ENCODE data around the gene MMP17.
"Not testable (repeated sequence)": the region's sequence is repeated elsewhere in the genome, so short reads cannot be mapped to it uniquely, and the experiment has no call there.

DNA sequence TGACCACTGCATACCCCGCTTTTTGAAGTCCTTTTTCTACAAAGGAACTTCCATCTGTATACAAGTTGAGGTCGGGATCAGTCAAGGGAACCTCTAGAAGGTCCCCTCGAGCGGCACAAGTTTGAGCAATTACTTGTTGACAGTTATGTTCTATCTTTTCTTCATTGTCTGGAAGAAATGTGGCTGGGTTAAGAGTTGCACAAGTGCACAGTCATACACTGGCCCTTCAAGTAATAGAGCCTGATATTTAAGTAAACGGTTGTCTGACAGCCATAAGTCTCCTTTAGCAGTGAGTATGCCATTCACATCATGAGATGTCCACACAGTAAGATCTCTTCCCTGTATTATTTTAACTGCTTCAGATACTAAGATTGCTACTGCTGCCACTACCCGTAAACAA lies 46.8 kb downstream of the MMP17 start:
- TF ChIP-seq, protein P1, sequence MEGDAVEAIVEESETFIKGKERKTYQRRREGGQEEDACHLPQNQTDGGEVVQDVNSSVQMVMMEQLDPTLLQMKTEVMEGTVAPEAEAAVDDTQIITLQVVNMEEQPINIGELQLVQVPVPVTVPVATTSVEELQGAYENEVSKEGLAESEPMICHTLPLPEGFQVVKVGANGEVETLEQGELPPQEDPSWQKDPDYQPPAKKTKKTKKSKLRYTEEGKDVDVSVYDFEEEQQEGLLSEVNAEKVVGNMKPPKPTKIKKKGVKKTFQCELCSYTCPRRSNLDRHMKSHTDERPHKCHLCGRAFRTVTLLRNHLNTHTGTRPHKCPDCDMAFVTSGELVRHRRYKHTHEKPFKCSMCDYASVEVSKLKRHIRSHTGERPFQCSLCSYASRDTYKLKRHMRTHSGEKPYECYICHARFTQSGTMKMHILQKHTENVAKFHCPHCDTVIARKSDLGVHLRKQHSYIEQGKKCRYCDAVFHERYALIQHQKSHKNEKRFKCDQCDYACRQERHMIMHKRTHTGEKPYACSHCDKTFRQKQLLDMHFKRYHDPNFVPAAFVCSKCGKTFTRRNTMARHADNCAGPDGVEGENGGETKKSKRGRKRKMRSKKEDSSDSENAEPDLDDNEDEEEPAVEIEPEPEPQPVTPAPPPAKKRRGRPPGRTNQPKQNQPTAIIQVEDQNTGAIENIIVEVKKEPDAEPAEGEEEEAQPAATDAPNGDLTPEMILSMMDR (IDR thresholded peaks at IDR 0.05; ENCODE audit: low read length), result not testable (repeated sequence)
- not testable (repeated sequence) for TF ChIP-seq EZH2 (IDR thresholded peaks at IDR 0.05; ENCODE audit: borderline replicate concordance, low read length)

Data from OCI-LY1 (cell line).